Measurements from ENCODE around the gene ANKRD63.
A peak's percentile ranks its signal among the peaks of the same experiment; 100 is the strongest.

Gene ANKRD63

GRCh38 chr15:40276927-40277326 is 5.9 kb downstream of the ANKRD63 start:
- DNase-seq, result peak; percentile 28

- DNase-seq, result no peak
Observed at GRCh38 chr15:40275954-40276353, 6.9 kb downstream of the ANKRD63 start.

GRCh38 chr15:40275523-40275922 is 7.3 kb downstream of the ANKRD63 start:
- DNase-seq, result no peak

- peak; percentile 75 for DNase-seq
Observed at GRCh38 chr15:40274350-40275274, 8.3 kb downstream of the ANKRD63 start.

GRCh38 chr15:40273428-40273827 is 9.4 kb downstream of the ANKRD63 start:
- no peak for DNase-seq

- no peak for DNase-seq
Observed at GRCh38 chr15:40272485-40273056, 10.3 kb downstream of the ANKRD63 start.

- no peak for DNase-seq
Observed at GRCh38 chr15:40271685-40272484, 11.0 kb downstream of the ANKRD63 start.

- DNase-seq, result no peak
Observed at GRCh38 chr15:40270246-40270995, 12.4 kb downstream of the ANKRD63 start.

- no peak for DNase-seq
Observed at GRCh38 chr15:40269604-40270003, 13.3 kb downstream of the ANKRD63 start.

- DNase-seq, result no peak
Observed at GRCh38 chr15:40267670-40268069, 15.2 kb downstream of the ANKRD63 start.

- no peak for DNase-seq
Observed at GRCh38 chr15:40266828-40267304, 16.0 kb downstream of the ANKRD63 start.

- DNase-seq, result no peak
Observed at GRCh38 chr15:40265875-40266274, 17.0 kb downstream of the ANKRD63 start.

- peak; percentile 23 for DNase-seq
Observed at GRCh38 chr15:40265355-40265754, 17.5 kb downstream of the ANKRD63 start.

GRCh38 chr15:40264321-40265153 is 18.3 kb downstream of the ANKRD63 start:
- peak; percentile 22 for DNase-seq

GRCh38 chr15:40263024-40263754 is 19.7 kb downstream of the ANKRD63 start:
- DNase-seq, result no peak

GRCh38 chr15:40259021-40259420 is 23.8 kb downstream of the ANKRD63 start:
- peak; percentile 55 for DNase-seq

GRCh38 chr15:40258544-40258943 is 24.3 kb downstream of the ANKRD63 start:
- DNase-seq, result no peak

- DNase-seq, result no peak
Observed at GRCh38 chr15:40257656-40258450, 25.0 kb downstream of the ANKRD63 start.

- no peak for DNase-seq
Observed at GRCh38 chr15:40256638-40257235, 26.1 kb downstream of the ANKRD63 start.

- DNase-seq, result peak; percentile 14
Observed at GRCh38 chr15:40255033-40255432, 27.8 kb downstream of the ANKRD63 start.
